GM18511 (cell line): ENCODE results near the gene LDB2.

Source experiments
- ATAC-seq: cut with Tn5 transposase; IDR thresholded peaks from one replicate; pipeline ENCODE4 v1.9.1; 2021; ENCODE audit warnings: mild to moderate bottlenecking, moderate library complexity; ENCODE audit not compliant: unreplicated experiment

The LDB2 gene

DNA sequence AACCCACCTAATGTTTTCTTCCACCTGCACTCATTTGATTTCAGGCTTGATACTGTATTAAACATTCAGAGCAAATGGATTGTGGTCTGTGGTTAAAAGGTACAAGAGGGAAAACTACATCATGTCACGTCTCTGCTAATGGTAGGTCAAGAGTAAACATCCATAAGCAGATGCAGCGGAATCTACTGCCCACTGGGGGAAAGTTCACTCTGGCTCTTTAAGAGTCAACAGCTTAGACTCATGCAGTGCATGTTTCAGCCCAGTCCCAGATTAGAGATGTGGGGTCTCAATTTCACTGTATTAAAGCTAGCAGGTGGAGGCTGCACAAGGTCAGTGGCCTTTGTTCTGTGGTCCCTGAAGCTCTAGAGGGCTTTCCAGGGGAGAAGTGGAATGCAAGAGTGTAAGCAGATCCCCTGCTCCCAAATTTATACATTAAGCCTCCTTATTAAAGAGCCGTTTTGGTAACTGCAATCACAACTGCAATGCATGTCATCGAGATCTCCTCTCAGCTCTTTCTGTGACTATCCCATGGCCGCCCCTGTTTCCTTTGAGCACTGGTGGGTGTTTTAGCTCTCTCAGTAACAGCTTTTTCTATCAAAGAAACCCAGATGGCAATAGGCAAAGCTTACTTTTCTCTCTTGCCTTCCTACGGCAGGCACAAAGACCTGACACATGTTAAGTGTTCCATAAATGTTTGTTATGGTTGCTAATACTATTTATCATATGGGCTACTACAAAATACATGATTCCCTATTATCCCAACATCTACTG lies 53.4 kb downstream of the LDB2 start:
- no peak for ATAC-seq

DNA sequence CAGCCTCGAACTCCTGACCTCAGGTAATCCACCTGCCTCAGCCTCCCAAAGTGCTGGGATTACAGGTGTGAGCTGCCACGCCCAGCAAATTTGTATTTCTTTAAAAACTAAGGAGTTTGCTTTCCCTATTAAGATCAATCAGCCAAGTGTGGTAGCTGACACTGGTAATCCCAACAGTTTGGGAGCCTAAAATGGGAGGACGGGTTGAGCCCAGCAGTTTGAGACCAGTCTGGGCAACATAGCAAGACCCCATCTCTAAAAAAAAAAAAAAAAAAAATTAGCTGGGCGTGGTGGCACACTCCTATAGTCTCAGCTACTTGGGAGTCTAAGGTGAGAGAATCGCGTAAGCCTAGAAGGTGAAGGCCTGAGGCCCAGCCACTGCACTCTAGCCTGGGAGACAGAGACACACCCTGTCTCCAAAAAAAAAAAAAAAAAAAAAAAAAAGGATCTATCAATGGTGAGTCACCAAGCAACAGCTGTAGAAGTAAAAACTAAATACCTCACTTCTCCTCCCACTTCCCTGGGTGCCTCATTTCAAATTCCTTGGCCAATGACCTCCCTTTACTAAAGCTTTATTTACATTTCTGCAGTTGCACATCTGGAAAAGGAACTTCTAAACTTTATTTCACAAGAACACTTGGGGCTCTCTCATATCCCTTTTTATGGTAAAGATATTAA lies 54.5 kb downstream of the LDB2 start:
- ATAC-seq, result no peak

DNA sequence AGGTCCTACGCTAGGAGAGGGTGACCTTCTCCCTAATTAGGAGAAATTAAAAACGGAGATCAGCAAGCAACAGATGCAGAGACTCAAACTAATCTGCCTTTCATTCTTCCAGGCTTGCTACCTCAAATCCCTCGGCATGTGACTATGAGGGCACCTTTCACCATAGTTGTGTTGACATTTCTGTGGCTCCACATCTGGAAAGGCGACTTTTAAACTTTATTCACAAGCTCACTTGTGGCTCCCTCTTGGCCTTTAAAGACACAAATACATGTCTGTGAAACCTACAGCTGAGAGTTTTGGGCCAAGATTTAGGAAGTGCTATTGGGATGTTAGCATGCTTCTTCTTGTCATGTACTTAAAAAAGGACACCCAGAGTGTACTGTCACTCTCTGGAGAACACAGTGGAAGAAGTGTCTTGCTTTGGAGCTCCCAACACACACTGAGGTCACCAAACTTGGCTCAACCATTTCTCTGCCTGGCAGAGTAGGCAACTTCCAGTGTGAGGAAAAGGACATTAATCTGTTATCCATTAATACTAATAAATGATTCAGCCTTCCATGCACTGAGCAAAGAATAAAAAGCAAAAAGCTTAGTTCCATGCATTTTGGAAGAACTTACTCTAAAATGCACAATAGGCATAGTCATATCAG lies 60.1 kb downstream of the LDB2 start:
- ATAC-seq, result no peak

DNA sequence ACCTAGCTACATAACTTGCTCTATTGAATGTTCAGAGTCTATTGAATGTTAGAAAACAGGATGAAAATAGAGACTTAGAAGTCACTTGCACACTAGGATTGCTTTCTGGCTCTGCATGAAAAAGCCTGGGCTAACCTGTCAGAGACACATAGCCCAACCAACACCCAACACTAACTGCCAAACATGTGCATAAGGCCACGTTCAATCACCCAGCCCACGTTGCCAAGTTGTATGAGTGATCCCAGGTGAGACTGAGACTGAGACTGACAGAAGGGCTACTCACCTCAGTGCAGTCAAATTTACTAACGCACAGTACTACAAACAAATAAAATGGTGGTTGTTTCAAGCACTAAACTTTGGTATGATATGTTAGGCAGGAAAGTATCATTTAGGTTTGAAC lies 61.0 kb downstream of the LDB2 start:
- no peak for ATAC-seq

DNA sequence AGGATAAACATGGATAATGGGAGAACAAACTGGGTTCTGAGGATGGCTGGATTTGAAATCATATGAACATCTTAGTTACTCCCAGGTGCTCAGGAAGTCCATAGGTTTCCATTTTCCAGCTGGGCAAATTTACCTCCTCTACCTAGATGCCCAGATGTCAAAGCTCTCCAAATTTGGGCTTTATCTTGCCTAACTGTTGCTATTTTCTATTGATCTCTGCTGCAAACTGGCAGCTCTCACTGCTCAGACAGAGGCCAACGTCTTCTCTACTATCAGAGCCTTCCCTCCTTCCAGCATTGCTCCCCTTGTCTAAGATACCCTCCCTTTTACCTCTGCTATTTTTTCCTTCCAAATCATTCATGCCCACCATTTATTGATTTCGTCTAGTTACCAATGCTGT lies 62.1 kb downstream of the LDB2 start:
- no peak for ATAC-seq

DNA sequence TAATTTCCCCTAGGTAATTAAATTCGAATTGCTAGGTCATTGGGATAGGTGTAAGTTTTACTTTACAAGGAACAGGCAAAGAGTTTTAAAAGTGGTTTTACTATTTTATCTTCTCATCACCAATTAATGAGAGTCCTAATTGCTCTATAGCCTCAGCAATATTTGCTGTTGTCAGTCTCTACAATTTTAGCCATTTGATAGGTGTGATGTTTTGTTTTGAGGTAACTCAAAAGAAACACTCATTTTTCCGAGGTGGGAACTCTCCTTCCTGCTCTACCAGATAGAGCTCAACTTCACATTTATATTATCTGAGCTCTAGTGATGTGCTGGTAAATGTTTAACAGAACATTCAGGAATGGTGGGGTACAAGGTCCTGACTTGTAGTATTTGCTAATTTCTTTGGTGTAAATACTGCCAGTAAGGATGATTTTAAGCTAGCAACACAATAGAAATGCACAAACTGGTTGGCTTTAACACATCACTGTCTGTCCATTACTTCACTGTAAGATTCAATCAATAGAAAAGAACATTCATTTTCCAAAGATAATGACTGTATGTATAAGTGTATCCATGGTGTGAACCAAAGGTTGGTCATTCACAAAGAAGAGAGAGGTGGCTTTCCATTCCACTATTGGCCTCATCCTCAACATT lies 62.7 kb downstream of the LDB2 start:
- no peak for ATAC-seq

DNA sequence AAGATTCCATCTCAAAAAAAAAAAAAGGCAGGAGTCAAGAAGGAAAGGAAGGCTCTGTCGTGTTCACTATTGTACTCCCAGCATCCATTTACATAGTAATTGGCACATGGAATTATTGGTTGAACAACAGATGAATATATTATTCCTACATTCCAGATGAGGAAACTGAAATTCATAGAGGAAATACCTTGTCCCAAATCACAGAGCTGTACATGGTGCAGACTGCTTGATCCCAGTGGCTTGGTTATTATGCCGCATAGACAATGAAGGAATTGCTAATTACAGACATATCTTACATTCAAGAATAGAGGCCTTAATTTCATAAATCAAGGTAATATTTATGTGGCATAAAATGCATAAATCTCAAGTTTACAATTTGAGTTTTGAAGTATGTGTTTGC lies 63.6 kb downstream of the LDB2 start:
- ATAC-seq, result no peak

DNA sequence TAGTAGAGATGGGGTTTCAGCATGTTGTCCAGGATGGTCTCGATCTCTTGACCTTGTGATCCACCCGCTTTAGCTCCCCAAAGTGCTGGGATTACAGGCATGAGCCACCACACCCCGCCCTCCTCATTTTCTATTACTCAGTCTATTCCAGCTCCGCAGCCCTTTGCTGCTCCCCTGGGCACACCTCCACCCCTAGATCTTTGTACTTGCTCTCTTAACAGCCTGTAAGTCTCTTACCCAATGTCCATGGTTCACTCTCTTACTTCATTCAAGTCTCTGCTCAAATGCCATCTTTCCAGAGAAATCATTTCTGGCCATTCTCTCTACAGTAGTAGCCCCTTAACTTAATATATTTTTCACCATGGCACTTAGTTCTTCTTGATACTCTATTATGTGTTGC lies 64.7 kb downstream of the LDB2 start:
- no peak for ATAC-seq

DNA sequence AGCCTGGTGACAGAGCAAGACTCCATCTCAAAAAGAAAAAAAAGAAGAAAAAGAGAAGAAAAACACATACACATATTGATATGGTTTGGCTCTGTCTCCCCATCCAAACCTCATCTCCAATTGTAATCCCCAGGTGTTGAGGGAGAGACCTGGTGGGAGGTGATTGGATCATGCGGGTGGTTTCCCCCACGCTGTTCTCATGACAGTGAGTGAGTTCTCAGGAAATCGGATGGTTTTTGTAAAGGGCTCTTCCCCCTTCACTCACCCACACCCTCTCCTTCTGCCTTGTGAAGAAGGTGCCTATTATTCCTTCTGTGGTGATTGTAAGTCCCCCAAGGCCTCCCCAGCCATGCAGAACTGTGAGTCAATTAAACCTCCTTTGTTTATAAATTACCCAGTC lies 68.4 kb downstream of the LDB2 start:
- ATAC-seq, result no peak

DNA sequence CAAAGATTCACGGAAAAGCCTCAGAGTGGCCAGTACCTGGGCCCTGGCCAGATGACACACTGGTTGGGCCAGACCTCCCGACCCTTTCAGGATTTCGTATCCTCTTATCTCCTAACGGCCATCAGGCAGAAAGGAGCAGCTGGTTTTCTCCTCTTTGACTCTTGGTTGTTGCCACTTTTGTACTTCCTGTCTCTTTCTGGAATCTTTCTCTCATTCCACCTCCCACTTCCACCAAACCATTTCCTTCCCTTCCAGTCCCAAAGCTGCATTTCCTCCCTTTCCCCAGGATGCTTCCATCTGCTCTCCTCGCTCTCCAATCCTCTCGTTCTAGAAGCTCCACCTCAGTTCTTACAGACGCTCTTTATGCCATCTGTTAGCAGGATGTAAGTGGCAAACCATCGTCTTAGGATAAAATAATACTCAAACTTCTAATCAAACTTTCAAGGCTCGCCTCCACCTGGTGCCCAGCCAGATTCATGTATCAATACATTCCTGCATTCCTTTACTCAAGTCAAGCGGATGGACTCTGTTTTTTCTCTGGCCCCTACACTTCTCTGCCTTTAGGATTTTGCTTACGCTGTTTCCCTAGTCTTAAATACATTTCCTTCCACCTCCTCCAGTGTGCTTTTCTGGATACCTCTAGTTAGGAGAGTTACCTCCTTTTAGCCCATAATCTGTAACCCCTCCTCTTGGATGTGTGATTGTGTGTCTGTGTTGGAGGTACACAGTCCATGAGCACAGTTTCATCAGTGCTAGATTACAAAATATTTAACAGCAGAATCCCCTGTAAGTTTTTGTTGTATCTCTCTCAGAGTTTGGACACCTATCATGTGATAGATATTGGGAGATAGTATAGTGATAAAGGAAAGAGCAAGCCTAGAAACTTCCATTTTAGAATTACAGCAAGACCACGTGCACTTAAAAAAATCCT lies 70.4 kb downstream of the LDB2 start:
- ATAC-seq, result no peak

DNA sequence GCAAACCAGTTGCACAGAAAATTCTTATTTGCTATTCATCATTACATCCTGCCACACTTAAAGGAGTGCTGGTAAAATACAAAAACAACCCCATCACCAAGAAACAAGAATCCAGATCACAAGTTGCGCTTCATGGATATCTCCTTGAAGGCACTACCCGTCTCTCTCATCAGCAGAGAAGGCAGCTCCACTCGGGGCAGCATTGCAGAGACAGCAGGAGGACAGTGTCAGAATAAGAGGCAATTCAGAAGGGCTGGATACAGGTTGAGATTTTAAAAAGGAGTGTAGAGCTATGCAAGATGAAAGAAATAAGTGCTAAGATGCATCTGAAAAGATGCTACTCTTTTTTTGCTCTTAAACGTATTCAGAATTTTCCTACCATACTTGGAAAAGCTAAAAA lies 71.4 kb downstream of the LDB2 start:
- no peak for ATAC-seq

DNA sequence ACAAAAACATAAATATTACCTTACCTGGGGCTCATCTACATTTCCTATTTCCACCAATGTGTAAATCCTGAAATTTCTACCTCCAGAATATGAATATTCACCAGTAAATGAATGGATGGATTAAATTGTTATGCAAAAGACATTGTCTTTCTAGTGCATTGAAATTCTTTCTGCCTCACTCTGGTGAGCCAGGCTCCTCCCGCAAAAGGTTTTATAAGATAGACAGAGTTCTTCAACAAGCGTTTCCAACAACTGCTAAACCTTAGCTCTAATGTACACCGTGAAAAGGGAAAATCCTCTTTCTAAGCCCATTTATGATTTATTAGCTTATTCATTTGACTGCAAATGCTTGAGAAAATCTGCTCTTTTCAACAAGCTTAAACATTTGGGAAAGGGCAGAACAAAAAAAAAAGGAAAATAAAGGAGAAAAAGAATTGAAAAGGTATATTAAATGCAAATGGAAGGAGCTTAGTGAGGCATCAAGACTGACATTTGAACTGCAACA lies 72.0 kb downstream of the LDB2 start:
- no peak for ATAC-seq

DNA sequence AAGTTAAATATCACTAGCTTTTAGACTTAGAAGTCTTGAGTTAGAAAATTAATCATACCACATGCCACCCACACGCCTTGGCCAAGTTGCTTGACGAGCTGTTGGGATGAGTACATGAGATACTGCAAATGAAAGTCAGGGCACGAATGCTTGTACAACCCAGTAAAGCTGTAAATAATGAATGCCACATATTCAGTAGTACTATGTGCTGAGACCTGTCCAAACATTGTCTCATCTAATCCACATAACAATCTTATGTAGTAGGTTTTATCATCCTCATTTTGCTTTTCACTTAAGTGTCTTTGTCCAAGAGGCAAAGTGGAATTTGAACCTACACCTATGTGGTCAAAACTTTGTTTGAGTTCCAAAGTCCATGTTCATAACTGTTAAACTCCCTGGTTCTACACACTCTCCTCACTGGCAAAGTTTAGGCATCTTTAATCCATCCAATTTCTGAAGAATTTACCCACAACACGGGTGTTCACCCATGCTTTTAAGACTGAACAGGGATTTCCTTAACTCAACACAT lies 74.1 kb downstream of the LDB2 start:
- no peak for ATAC-seq

DNA sequence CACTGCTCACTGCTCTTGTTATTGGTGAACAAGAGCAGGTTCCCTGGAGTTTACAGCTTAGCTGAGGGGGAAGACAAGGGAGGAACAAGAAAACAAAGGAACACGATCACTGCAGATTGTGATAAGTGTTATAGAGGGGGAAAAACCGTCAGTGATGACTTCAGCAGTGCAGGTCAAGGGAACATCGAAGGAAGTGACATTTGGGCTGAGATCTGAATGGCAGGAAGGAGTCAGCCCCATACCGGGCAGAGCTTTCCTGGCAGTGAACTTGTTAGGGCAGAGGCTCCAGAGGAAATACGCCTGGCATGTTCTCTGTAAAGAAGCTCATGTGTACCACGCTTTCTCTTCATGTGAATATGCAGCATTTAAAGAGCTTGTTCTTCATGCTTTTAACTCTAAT lies 78.1 kb downstream of the LDB2 start:
- ATAC-seq, result no peak

DNA sequence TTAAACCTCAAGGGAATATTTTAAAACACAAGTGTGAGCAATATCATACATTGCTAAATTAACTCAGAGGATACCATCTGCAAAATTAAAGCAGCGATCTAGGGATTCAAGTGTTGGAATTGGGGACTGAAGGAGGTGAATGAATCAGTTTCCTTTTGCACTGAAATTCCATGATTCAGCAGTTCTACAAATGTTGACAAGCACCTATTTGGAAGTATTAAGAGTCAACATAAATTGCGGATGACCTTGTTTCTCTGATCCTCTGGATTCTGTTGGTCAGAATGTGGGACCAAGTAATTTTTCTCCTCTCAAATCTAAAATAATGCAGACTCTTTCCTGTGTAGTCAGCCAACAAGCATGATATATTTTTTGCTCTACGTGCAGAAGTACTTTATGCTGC lies 78.8 kb downstream of the LDB2 start:
- ATAC-seq, result no peak

DNA sequence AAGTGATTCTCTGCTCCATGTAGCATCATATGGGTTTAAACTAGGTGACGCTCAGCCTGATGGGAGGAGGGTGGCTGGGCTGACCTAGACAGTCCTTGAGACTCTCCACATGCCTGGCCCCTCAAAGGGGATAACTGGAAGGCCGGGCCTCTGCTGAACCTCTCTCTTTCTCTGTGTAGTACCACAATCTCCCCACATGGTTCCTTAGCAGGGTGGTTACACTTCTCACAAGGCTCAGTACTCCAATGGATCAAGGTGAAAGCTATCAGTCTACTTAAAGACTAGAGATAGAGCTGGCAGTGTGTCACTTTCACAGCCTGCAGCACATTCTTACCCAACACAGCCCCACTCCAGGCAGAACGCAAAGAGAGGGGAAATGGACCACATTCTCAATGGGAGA lies 80.4 kb downstream of the LDB2 start:
- no peak for ATAC-seq

DNA sequence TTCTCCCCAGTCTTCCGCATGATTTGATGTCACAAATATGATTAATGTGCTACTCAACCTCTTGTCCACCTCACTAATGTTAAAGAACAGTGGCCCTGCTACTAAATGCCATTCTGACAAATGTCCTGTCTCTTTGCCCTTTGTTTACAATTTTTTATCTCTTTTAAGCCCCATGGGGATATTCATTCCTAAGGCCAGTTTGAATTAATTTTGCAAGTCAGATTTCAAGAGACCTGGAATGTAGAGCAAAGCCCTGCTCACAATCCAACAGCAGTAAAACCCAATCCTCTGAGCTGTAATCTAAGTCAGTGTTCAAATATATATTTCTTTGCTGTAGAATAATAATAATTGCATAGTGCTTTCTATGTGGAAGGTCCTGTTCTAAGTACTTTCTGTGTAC lies 81.2 kb downstream of the LDB2 start:
- no peak for ATAC-seq

DNA sequence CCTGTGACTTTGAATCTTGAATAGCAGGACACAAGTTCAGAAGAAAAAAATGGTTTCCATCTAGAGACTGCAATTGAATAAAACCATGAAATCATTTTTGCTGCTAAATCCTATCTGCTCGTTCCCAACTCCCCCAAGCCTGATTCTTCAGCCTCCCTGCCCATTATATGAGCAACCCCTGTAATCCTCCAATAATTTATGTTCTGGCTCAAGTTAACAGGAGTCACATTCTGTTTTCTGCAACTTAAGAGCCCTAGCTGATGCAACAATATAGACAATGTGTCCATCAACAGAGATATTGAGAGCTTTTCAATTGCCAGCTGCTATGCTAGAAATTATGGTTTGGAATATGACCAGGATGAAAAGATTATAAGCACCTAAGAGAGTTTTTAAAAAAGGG lies 84.1 kb downstream of the LDB2 start:
- ATAC-seq, result no peak

DNA sequence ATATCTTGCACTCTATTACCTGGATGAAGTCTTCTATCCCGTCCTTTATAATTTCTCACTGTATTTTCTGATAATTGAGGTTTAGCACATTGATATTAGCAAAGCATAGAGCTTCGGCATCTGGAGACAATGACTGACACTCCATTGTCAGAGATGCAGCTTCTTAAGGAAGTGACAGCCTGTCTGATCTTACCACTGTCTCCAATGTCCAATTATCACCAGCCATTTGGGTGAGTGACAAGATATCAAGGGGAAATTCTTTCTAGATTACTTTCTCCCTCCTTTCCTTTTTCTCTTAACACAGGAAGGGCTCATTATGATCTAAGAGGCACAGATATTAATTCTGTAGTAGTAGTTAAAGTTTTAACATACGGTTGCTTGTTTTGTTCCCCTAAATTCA lies 86.4 kb downstream of the LDB2 start:
- ATAC-seq, result no peak

DNA sequence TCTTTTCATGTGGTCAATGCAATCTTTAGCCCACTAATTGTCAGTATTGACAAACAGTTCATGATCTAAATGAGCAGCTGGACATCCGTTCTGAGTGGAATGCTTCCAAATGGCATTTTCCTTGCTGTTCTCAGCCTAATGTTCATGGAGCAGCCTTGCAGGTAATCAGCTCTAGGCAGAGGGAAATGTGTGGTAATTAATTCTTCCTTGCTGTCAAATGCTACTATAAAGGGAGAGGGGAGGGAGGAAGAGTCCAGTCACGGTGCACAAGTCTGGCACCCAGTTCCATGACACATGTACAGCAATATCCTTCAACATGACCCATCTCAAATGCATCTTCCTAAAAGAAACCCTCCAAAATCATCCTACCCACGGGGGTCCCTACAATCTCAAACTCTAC lies 88.5 kb downstream of the LDB2 start:
- no peak for ATAC-seq
